ENCODE results near the gene CFAP65. TPM values are rescaled to one million over a fixed set of nuclear protein-coding genes. Genes with fewer than 3 reads are reported as not detected.

CFAP65 gene, protein sequence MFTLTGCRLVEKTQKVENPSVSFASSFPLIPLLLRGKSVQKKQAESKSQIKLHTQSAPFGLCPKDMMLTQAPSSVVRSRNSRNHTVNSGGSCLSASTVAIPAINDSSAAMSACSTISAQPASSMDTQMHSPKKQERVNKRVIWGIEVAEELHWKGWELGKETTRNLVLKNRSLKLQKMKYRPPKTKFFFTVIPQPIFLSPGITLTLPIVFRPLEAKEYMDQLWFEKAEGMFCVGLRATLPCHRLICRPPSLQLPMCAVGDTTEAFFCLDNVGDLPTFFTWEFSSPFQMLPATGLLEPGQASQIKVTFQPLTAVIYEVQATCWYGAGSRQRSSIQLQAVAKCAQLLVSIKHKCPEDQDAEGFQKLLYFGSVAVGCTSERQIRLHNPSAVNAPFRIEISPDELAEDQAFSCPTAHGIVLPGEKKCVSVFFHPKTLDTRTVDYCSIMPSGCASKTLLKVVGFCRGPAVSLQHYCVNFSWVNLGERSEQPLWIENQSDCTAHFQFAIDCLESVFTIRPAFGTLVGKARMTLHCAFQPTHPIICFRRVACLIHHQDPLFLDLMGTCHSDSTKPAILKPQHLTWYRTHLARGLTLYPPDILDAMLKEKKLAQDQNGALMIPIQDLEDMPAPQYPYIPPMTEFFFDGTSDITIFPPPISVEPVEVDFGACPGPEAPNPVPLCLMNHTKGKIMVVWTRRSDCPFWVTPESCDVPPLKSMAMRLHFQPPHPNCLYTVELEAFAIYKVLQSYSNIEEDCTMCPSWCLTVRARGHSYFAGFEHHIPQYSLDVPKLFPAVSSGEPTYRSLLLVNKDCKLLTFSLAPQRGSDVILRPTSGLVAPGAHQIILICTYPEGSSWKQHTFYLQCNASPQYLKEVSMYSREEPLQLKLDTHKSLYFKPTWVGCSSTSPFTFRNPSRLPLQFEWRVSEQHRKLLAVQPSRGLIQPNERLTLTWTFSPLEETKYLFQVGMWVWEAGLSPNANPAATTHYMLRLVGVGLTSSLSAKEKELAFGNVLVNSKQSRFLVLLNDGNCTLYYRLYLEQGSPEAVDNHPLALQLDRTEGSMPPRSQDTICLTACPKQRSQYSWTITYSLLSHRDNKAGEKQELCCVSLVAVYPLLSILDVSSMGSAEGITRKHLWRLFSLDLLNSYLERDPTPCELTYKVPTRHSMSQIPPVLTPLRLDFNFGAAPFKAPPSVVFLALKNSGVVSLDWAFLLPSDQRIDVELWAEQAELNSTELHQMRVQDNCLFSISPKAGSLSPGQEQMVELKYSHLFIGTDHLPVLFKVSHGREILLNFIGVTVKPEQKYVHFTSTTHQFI (N-terminal part only)
- total RNA-seq (2012; rRNA removed) (not detected in 2 replicates), polyA plus RNA-seq (2012; rRNA removed) (not detected in 2 replicates), Bru-seq, nascent RNA (not detected), BruChase-seq, experiment 1, labeled RNA remaining after a 6-hour chase (percentile 2 among the genes with signal in this experiment), BruChase-seq, experiment 2, labeled RNA remaining after a 2-hour chase (percentile 2 among the genes with signal in this experiment)
- polyA plus RNA-seq (2012; cell fraction: cytosol; rRNA removed): not detected in 2 replicates
- polyA plus RNA-seq (2012; cell fraction: nucleus; rRNA removed; ENCODE audit: low replicate concordance): 0.01 TPM in 1 of 2 replicates, not detected in the other
- long read RNA-seq: 0 reads

- no peak within 1 kb of the TSS for H3K9ac ChIP-seq (ENCODE audit: low read depth, low read length)
- H3K18ac ChIP-seq (ENCODE audit: low read depth, low read length): no peak within 1 kb of the TSS
- H3K56ac ChIP-seq (ENCODE audit: extremely low read depth, insufficient read depth, low read length): no peak within 1 kb of the TSS
- H3K27me3 ChIP-seq (ENCODE audit: control insufficient read depth, insufficient read depth, low read length): peaks cover 37% of the 10 kb centered on the region
- peak; percentile 89 for ATAC-seq (ENCODE audit: low read depth)
- no TSS peak for BruUV-seq (replicated peaks)
- no peaks in the 10 kb centered on the region for H3K4me1 ChIP-seq (ENCODE audit: control insufficient read depth, insufficient read depth, low read length)
- H2BK5ac ChIP-seq (ENCODE audit: low read depth, low read length, poor library complexity, severe bottlenecking): no peak within 1 kb of the TSS
- H2BK120ac ChIP-seq (ENCODE audit: low read depth, low read length): no peak within 1 kb of the TSS
- H3K23ac ChIP-seq (ENCODE audit: low read depth, low read length): no peak within 1 kb of the TSS
- H2AFZ ChIP-seq (replicated peaks; ENCODE audit: low read length, poor library complexity): peak within 1 kb of the TSS; percentile 86
- no peak within 1 kb of the TSS for H2BK20ac ChIP-seq (ENCODE audit: low read depth, low read length)
- no peaks in the 10 kb centered on the region for H4K20me1 ChIP-seq (ENCODE audit: insufficient read depth, low read length)
- dilution Hi-C loops (cut with HindIII; ENCODE audit: low sequenced_read_pairs, unreplicated experiment) (no loop called here), in situ Hi-C loops (cut with MboI; ENCODE audit: low sequenced_read_pairs) (no loop called here), intact Hi-C loops (cut with micrococcal nuclease) (no loop called here)
- no peak within 1 kb of the TSS for H4K8ac ChIP-seq (ENCODE audit: low read depth in 2 of 2, low read length in 2 of 2)
- ChIA-PET CTCF (interaction anchor here (0.7 to 1.0 kb wide), 2 partner anchors 11 to 79 kb away, joined by 3 to 4 read pairs; no protein-coding TSS in a partner anchor), POLR2A (ENCODE audit: unreplicated experiment) (no interaction called here)
- no peak within 1 kb of the TSS for H2BK15ac ChIP-seq (ENCODE audit: low read depth, low read length)
- H2AK5ac ChIP-seq (ENCODE audit: low read depth, low read length): no peak within 1 kb of the TSS
- DNase-seq: peak; percentile 58
- H4K5ac ChIP-seq (ENCODE audit: low read depth, low read length): no peak within 1 kb of the TSS
- no peak within 1 kb of the TSS for H3K14ac ChIP-seq (replicated peaks; ENCODE audit: low read depth, low read length)
- H3K79me1 ChIP-seq (ENCODE audit: low read depth in 1 of 2, low read length in 2 of 2): no peaks in the 10 kb centered on the region
- no peak within 1 kb of the TSS for H2AK9ac ChIP-seq (replicated peaks; ENCODE audit: low read depth, low read length, poor library complexity)
- TF ChIP-seq MXI1 (IDR thresholded peaks at IDR 0.05; ENCODE audit: borderline replicate concordance, low read depth, low read length): peak; percentile 53; the same call in 1 of the 2 replicates
- TF ChIP-seq POLR2A (IDR thresholded peaks at IDR 0.05; ENCODE audit: low read depth, low read length): no peak
- no peak for TF ChIP-seq MAZ (IDR thresholded peaks at IDR 0.05; ENCODE audit: borderline replicate concordance, low read depth, low read length)
- H3K9me1 ChIP-seq (ENCODE audit: insufficient read depth, low read length): no peaks in the 10 kb centered on the region
- no peaks in the 10 kb centered on the region for H3K36me3 ChIP-seq (ENCODE audit: control insufficient read depth, insufficient read depth, low read length)
- no peak within 1 kb of the TSS for H3K4ac ChIP-seq (ENCODE audit: low read depth, low read length)
- no peak within 1 kb of the TSS for H3K27ac ChIP-seq (ENCODE audit: insufficient read depth, low read length)
- WGBS, 2 experiments (ENCODE audit: extremely low coverage in 2 of 2, insufficient read length in 1 of 2): 0% methylated on average over 19 of the region's 21 CpGs; no CpG with 5 or more reads in 1 of the 2 experiments
- H3K4me2 ChIP-seq (ENCODE audit: low read depth, low read length): peak within 1 kb of the TSS; percentile 95
- H4K91ac ChIP-seq (ENCODE audit: insufficient read depth, low read depth, low read length): no peak within 1 kb of the TSS
- H3K4me3 ChIP-seq (ENCODE audit: insufficient read depth, low read depth, low read length): peak within 1 kb of the TSS; percentile 62
- no peaks in the 10 kb centered on the region for H3K9me3 ChIP-seq (ENCODE audit: control insufficient read depth, insufficient read depth, low read length)
Measured at GRCh38 chr2:219041252-219041651, at the start of gene CFAP65. TSS of gene CFAP65 (minus strand) at chr2:219041516. CDS start at chr2:219039048, 2,468 bp downstream.

All from IMR-90 (cell line).